ENCODE measurements around the gene RNF31.

- no peak for TF ChIP-seq YY1 (IDR thresholded peaks at IDR 0.05; ENCODE audit: insufficient read depth, insufficient read length)
- TF ChIP-seq ZNF274 (IDR thresholded peaks at IDR 0.05; ENCODE audit: low read depth, low read length), result no peak
These were observed 27.6 kb upstream of the RNF31 start for GRCh38 chr14:24119691-24120090.

Data from NT2/D1 (cell line).